IPS-15b (cell line): ENCODE measurements around the gene TMEM156.
"Not testable (repeated sequence)": the region's sequence is repeated elsewhere in the genome, so short reads cannot be mapped to it uniquely, and the experiment has no call there.

Experiments used
- H3K27me3 ChIP-seq: one replicate; pipeline ENCODE4 v1.6.1; 2013; ENCODE audit warnings: low read length; ENCODE audit not compliant: control insufficient read depth, insufficient read depth
- H3K36me3 ChIP-seq: one replicate; pipeline ENCODE4 v1.6.1; 2013; ENCODE audit warnings: low read length; ENCODE audit not compliant: control insufficient read depth, insufficient read depth
- H3K4me1 ChIP-seq: one replicate; pipeline ENCODE4 v1.6.1; 2013; ENCODE audit warnings: mild to moderate bottlenecking, low read length; ENCODE audit not compliant: control insufficient read depth, insufficient read depth
- H3K4me3 ChIP-seq: one replicate; pipeline ENCODE4 v1.5.1; 2013; ENCODE audit warnings: low read depth, low read length
- H3K9ac ChIP-seq: one replicate; pipeline ENCODE4 v1.6.1; 2013; ENCODE audit warnings: low read depth, mild to moderate bottlenecking, low read length
- H3K9me3 ChIP-seq: one replicate; pipeline ENCODE4 v1.6.1; 2013; ENCODE audit warnings: mild to moderate bottlenecking, low read length; ENCODE audit not compliant: control insufficient read depth, insufficient read depth

TMEM156 gene

GRCh38 chr4:39022241-39022640, 10.0 kb downstream of the TMEM156 start:
- H3K9me3 ChIP-seq = no peaks in the 10 kb centered on the region
- H3K36me3 ChIP-seq = no peaks in the 10 kb centered on the region
- H3K9ac ChIP-seq = no peak overlapping the region
- H3K4me1 ChIP-seq = no peaks in the 10 kb centered on the region
- H3K4me3 ChIP-seq = no peak overlapping the region
- no peaks in the 10 kb centered on the region for H3K27me3 ChIP-seq

DNA sequence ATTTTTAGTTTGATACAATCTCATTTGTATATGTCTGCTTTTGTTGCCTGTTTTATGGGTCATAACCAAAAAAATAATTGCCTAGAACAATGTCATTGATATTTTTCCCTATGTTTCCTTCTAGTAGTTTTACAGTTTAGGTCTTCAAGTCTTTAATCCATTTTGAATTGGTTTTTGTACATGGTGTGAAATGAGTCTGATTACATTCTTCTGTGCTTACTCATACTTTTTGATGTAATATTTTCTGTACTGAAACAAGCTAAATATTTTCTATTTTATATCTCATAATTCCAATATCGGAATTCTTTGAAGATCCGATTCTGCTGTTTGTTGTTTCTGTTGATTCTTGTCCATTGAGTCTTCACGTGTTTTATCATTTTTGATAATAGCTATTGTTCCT, 10.6 kb downstream of the TMEM156 start:
- Histone ChIP-seq H3K9ac (no peak overlapping the region), H3K4me1 (no peaks in the 10 kb centered on the region), H3K27me3 (no peaks in the 10 kb centered on the region), H3K9me3 (no peaks in the 10 kb centered on the region), H3K36me3 (no peaks in the 10 kb centered on the region), H3K4me3 (no peak overlapping the region)

DNA sequence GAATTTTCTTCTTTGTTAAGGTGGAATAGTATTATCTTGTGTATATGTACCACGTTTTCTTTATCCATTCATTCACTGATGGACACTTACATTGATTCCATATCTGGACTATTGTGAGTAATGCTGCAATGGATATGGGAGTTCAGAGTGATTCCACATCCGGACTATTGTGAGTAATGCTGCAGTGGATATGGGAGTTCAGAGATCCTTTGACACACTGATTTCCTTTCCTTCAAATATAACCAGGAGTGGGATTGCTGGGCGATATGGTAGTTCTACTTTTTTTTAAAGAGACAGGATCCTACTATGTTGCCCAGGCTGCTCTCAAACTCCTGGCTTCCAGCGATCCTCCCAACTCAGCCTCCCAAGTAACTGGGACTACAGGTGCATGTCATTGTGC, 12.1 kb downstream of the TMEM156 start:
- H3K9me3 ChIP-seq = no peaks in the 10 kb centered on the region
- H3K4me1 ChIP-seq = no peaks in the 10 kb centered on the region
- H3K9ac ChIP-seq = no peak overlapping the region
- H3K36me3 ChIP-seq = no peaks in the 10 kb centered on the region
- no peaks in the 10 kb centered on the region for H3K27me3 ChIP-seq
- no peak overlapping the region for H3K4me3 ChIP-seq

DNA sequence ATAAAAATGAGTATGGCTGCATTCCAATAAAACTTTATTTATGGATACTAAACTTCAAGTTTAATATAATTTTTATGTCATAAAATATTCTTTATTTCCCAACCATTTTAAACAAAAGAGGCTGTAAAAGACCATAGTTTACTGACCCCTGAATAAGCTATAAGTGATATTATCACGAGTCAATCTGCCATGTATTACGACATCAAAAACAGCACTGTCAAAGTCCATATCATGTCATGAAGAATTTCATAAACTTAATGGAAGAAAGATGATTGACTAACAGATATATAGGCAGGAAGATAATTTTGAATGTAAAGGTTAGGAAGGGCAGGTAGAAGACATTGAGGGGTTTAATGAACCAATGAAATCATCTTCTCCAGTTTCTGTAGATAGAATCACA, 18.2 kb downstream of the TMEM156 start:
- Histone ChIP-seq H3K36me3 (no peaks in the 10 kb centered on the region), H3K27me3 (no peaks in the 10 kb centered on the region), H3K4me3 (no peak overlapping the region), H3K4me1 (no peaks in the 10 kb centered on the region), H3K9ac (no peak overlapping the region), H3K9me3 (no peaks in the 10 kb centered on the region)

- Histone ChIP-seq H3K9ac (no peak overlapping the region), H3K36me3 (no peaks in the 10 kb centered on the region), H3K4me3 (no peak overlapping the region), H3K4me1 (no peaks in the 10 kb centered on the region), H3K9me3 (no peaks in the 10 kb centered on the region), H3K27me3 (no peaks in the 10 kb centered on the region)
Observed at GRCh38 chr4:39004758-39005157, 27.5 kb downstream of the TMEM156 start.

DNA sequence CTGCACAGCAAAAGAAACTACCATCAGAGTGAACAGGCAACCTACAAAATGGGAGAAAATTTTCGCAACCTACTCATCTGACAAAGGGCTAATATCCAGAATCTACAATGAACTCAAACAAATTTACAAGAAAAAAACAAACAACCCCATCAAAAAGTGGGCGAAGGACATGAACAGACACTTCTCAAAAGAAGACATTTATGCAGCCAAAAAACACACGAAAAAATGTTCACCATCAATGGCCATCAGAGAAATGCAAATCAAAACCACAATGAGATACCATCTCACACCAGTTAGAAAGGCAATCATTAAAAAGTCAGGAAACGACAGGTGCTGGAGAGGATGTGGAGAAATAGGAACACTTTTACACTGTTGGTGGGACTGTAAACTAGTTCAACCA, 30.2 kb downstream of the TMEM156 start:
- not testable (repeated sequence) for H3K27me3 ChIP-seq, H3K4me1 ChIP-seq, H3K9me3 ChIP-seq, H3K9ac ChIP-seq, H3K36me3 ChIP-seq, H3K4me3 ChIP-seq

GRCh38 chr4:38995660-38996005, 36.6 kb downstream of the TMEM156 start:
- H3K27me3 ChIP-seq = no peaks in the 10 kb centered on the region
- H3K9ac ChIP-seq = no peak overlapping the region
- H3K4me3 ChIP-seq = no peak overlapping the region
- no peaks in the 10 kb centered on the region for H3K9me3 ChIP-seq
- H3K4me1 ChIP-seq = no peaks in the 10 kb centered on the region
- H3K36me3 ChIP-seq = no peaks in the 10 kb centered on the region

DNA sequence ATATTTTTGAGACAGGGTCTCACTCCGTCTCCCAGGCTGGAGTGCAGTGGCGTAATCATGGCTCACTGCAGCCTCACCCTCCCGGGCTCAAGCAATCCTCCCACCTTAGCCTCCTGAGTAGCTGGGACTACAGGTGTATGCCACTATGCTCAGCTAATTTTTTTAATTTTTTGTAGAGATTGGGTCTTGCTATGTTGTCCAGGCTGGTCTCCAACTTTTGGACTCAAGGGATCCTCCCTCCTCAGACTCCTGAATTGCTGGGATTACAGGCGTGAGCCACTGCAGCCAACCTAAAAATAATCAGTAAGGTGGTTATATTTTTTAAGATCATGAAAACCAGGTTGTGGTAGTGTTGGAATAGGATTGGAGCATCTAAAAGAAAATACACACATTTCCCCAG, 38.1 kb downstream of the TMEM156 start:
- Histone ChIP-seq H3K9ac (no peak overlapping the region), H3K36me3 (no peaks in the 10 kb centered on the region), H3K4me1 (no peaks in the 10 kb centered on the region), H3K4me3 (no peak overlapping the region), H3K27me3 (no peaks in the 10 kb centered on the region), H3K9me3 (no peaks in the 10 kb centered on the region)

GRCh38 chr4:38993683-38994082, 38.5 kb downstream of the TMEM156 start:
- Histone ChIP-seq H3K36me3 (no peaks in the 10 kb centered on the region), H3K27me3 (no peaks in the 10 kb centered on the region), H3K4me1 (no peaks in the 10 kb centered on the region), H3K4me3 (no peak overlapping the region), H3K9me3 (no peaks in the 10 kb centered on the region), H3K9ac (no peak overlapping the region)

DNA sequence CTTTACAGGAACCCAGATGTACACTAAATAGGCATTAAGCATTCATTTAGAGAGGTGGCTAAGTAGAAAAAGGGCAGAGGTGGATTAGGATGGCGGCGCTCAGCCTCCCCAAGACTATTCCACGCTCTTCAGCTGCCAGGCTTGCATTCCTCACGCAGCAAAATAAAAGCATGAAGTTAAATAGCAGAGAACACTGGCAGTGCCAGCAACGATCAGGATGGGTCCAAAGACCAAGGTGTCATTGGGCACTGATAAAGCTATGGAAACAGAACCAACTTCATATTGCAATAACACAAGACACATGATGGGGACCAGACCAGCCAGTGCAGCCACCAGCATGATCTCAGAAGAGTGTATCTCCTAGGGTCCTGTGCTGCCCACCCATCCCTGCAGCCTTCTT, 42.0 kb downstream of the TMEM156 start:
- Histone ChIP-seq H3K9me3 (no peaks in the 10 kb centered on the region), H3K4me3 (no peak overlapping the region), H3K36me3 (no peaks in the 10 kb centered on the region), H3K4me1 (no peaks in the 10 kb centered on the region), H3K27me3 (no peaks in the 10 kb centered on the region), H3K9ac (no peak overlapping the region)

DNA sequence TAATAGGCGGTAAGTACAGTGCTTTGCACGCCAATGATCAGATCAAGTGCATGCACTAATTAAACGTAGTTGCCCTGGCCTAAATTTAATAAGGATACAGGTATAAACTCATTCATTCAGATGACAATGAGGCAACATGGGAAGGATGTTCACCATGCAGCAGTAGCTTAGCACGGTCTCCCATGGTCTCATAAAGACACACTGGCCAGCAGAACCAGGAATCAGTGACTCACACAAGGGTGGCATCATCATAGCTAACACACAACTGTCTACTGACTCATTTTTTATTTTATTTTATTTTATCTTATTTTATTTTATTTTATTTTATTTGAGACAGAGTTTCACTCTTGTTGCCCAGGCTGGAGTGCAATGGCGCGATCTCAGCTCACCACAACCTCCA, 42.7 kb downstream of the TMEM156 start:
- no peaks in the 10 kb centered on the region for H3K4me1 ChIP-seq
- no peak overlapping the region for H3K4me3 ChIP-seq
- no peaks in the 10 kb centered on the region for H3K27me3 ChIP-seq
- no peak overlapping the region for H3K9ac ChIP-seq
- no peaks in the 10 kb centered on the region for H3K36me3 ChIP-seq
- H3K9me3 ChIP-seq = no peaks in the 10 kb centered on the region

DNA sequence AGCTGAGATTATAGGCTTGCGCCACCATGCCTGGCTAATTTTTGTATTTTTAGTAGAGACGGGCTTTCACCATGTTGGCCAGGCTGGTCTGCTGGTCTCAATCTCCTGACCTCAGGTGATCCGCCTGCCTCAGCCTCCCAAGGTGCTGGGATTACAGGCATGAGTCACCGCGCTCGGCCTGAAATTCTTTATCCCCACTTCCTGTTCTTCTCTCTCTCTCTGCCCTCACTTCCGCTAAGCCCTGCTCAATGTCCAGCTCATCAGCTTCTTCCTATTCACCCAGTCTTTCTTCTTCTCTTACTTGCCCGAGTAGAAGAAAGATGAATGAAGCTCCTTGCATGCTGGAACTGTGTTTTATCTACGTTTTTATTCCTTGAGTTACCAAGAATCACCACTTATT, 43.9 kb downstream of the TMEM156 start:
- H3K36me3 ChIP-seq, H3K4me3 ChIP-seq, H3K9me3 ChIP-seq, H3K4me1 ChIP-seq, H3K9ac ChIP-seq, H3K27me3 ChIP-seq: not testable (repeated sequence)

- Histone ChIP-seq H3K9ac (no peak overlapping the region), H3K9me3 (no peaks in the 10 kb centered on the region), H3K36me3 (no peaks in the 10 kb centered on the region), H3K27me3 (no peaks in the 10 kb centered on the region), H3K4me3 (no peak overlapping the region), H3K4me1 (no peaks in the 10 kb centered on the region)
Observed at GRCh38 chr4:38987491-38987890, 44.7 kb downstream of the TMEM156 start.
